GM21390 (cell line): ENCODE results near the gene LRRC45.
"Not testable (repeated sequence)": the region's sequence is repeated elsewhere in the genome, so short reads cannot be mapped to it uniquely, and the experiment has no call there.

Source experiments
- ATAC-seq: cut with Tn5 transposase; IDR thresholded peaks from one replicate; pipeline ENCODE4 v1.9.1; 2021; ENCODE audit not compliant: unreplicated experiment

The LRRC45 gene

GRCh38 chr17:82022981-82023446 lies at the start of gene LRRC45:
TSS of gene LRRC45 (plus strand) at chr17:82023305. CDS start at chr17:82023644, 339 bp downstream.
- peak; percentile 81 for ATAC-seq

- no peak for ATAC-seq
Measured at GRCh38 chr17:81973432-81973831, 49.7 kb upstream of the LRRC45 start.

GRCh38 chr17:81976332-81977210 lies 46.5 kb upstream of the LRRC45 start:
- ATAC-seq: peak; percentile 10

GRCh38 chr17:81977211-81977808 lies 45.8 kb upstream of the LRRC45 start, which contains the start of gene ASPSCR1:
TSS of gene ASPSCR1 (plus strand) at chr17:81977629. CDS start at chr17:81977647, 18 bp downstream.
- peak; percentile 75 for ATAC-seq

GRCh38 chr17:81978524-81979298 lies 44.4 kb upstream of the LRRC45 start:
- no peak for ATAC-seq

GRCh38 chr17:81980122-81980521 lies 43.0 kb upstream of the LRRC45 start:
- ATAC-seq: no peak

GRCh38 chr17:81980707-81981343 lies 42.3 kb upstream of the LRRC45 start:
- no peak for ATAC-seq

- not testable (repeated sequence) for ATAC-seq
Measured at GRCh38 chr17:81981511-81981910, 41.6 kb upstream of the LRRC45 start.

GRCh38 chr17:81983011-81983638 lies 40.0 kb upstream of the LRRC45 start:
- no peak for ATAC-seq

GRCh38 chr17:81983639-81984373 lies 39.3 kb upstream of the LRRC45 start:
- no peak for ATAC-seq

GRCh38 chr17:81984773-81985410 lies 38.2 kb upstream of the LRRC45 start:
- ATAC-seq: no peak

- no peak for ATAC-seq
Measured at GRCh38 chr17:81986606-81987005, 36.5 kb upstream of the LRRC45 start.

GRCh38 chr17:81987161-81987770 lies 35.8 kb upstream of the LRRC45 start:
- no peak for ATAC-seq

- ATAC-seq: no peak
Measured at GRCh38 chr17:81990836-81991683, 32.0 kb upstream of the LRRC45 start.

GRCh38 chr17:81991684-81992305 lies 31.3 kb upstream of the LRRC45 start:
- no peak for ATAC-seq

- ATAC-seq: no peak
Measured at GRCh38 chr17:81992306-81993102, 30.6 kb upstream of the LRRC45 start.
